Activated naive CD4-positive, alpha-beta T cell treated with anti-CD3 and anti-CD28 coated beads for 36 hours (primary cell): Measurements from ENCODE around the gene DYNLT2. TPM values are rescaled to one million over a fixed set of nuclear protein-coding genes. Genes with fewer than 3 reads are reported as not detected.

ENCODE experiments used
- CTCF ChIA-PET: fragments of 350-600 bp; sonication (Branson Sonifier 250); formaldehyde crosslinking; loops from one replicate; lab custom pipeline; 2021; ENCODE audit warnings: antibody characterized with exemption; lab: Charles Lee
- DNase-seq: peaks from one replicate; pipeline ENCODE4 v3.0.0-alpha.2; 2020
- H3K27ac Mint-ChIP-seq: one replicate; pipeline ENCODE4 v1.8.0; 2021; ENCODE audit warnings: mild to moderate bottlenecking, mixed read lengths
- H3K27me3 Mint-ChIP-seq: one replicate; pipeline ENCODE4 v1.8.0; 2021; ENCODE audit warnings: low read depth, mixed read lengths
- H3K36me3 Mint-ChIP-seq: one replicate; pipeline ENCODE4 v1.8.0; 2021; ENCODE audit warnings: low read depth, mixed read lengths
- H3K4me1 Mint-ChIP-seq: one replicate; pipeline ENCODE4 v1.8.0; 2021; ENCODE audit warnings: low read depth, mixed read lengths
- H3K4me3 Mint-ChIP-seq: one replicate; pipeline ENCODE4 v1.8.0; 2021; ENCODE audit warnings: mild to moderate bottlenecking, moderate library complexity, mixed read lengths
- H3K9me3 Mint-ChIP-seq: one replicate; pipeline ENCODE4 v1.8.0; 2021; ENCODE audit warnings: mixed read lengths
- intact Hi-C: fragments of 100-400 bp; cut with micrococcal nuclease; formaldehyde crosslinking; loops from one replicate; pipeline ENCODE4 v1.15.1; 2023
- total RNA-seq, 2 experiments: library from RNA; stranded (reverse); gene quantifications; one replicate each; pipeline ENCODE4 v1.2.3, GENCODE V29; 2021

DYNLT2 gene
- total RNA-seq, 2 experiments from 2014 or later = 2.9 to 3.1 TPM

DNA sequence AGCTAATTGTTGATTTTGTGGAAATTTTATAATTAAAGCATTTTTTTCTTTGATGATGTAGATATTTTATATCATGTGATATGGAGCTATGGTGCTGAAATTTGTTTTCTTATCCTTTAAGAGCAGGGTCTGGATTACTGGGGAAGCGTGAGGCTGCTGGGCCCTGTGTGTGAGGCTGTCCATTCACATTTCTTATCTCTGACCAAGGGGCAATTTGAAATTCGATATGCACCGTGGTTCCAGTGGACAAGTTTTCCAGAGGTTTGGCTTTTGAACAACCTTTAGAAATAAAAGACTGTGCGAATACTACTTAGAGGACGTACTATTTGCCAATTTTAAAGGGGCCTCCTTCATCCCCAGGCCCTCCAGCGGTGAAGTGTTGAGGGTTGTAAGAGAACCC, 3.8 kb upstream of the DYNLT2 start:
- H3K4me1 Mint-ChIP-seq = peaks cover 23% of the 10 kb centered on the region
- CTCF ChIA-PET = interaction anchor here (0.6 to 0.7 kb wide), 2 partner anchors 221 to 827 kb away, joined by 3 to 5 read pairs; no protein-coding TSS in a partner anchor
- intact Hi-C loops = no loop called here
- no peak overlapping the region for H3K27ac Mint-ChIP-seq
- no peaks in the 10 kb centered on the region for H3K9me3 Mint-ChIP-seq
- peaks cover 22% of the 10 kb centered on the region for H3K36me3 Mint-ChIP-seq
- DNase-seq = no peak
- no peak overlapping the region for H3K4me3 Mint-ChIP-seq
- H3K27me3 Mint-ChIP-seq = no peaks in the 10 kb centered on the region

GRCh38 chr6:169752074-169752623, 777 bp upstream of the DYNLT2 start:
- H3K36me3 Mint-ChIP-seq = peaks cover 20% of the 10 kb centered on the region
- peaks cover 33% of the 10 kb centered on the region for H3K4me1 Mint-ChIP-seq
- peak; percentile 27 for DNase-seq
- no peaks in the 10 kb centered on the region for H3K27me3 Mint-ChIP-seq
- CTCF ChIA-PET = no interaction called here
- peak overlapping the region; percentile 87 for H3K27ac Mint-ChIP-seq
- intact Hi-C loops = loop anchor here (1.0 to 5.0 kb wide), 2 partner anchors 98 to 540 kb away; no protein-coding TSS in a partner anchor
- H3K4me3 Mint-ChIP-seq = peak overlapping the region; percentile 91
- peaks cover 2% of the 10 kb centered on the region for H3K9me3 Mint-ChIP-seq

GRCh38 chr6:169746556-169746955, 4.8 kb downstream of the DYNLT2 start:
- H3K4me3 Mint-ChIP-seq = no peak overlapping the region
- H3K27ac Mint-ChIP-seq = no peak overlapping the region
- H3K9me3 Mint-ChIP-seq = peaks cover 3% of the 10 kb centered on the region
- H3K36me3 Mint-ChIP-seq = peaks cover 21% of the 10 kb centered on the region
- no peaks in the 10 kb centered on the region for H3K27me3 Mint-ChIP-seq
- CTCF ChIA-PET = no interaction called here
- intact Hi-C loops = no loop called here
- no peak for DNase-seq
- peaks cover 15% of the 10 kb centered on the region for H3K4me1 Mint-ChIP-seq

DNA sequence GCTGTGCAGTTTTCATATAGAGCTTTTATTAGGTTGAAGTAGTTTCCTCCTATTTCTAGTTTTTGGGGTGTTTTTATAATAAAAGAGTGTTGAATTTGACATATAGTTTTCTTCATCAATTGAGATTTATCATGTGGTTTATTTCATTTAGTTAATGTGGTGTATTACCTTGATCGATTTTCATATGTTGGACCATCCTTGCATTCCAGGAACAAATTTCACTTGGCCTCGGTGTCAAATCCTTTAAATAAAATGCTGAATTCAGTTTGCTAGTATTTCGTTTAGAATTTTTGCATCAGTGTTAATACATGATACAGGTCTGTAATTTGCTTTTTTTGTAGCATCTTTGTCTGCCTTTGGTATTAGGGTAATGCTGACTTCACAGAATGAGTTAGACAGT, 6.0 kb downstream of the DYNLT2 start:
- intact Hi-C loops = no loop called here

DNA sequence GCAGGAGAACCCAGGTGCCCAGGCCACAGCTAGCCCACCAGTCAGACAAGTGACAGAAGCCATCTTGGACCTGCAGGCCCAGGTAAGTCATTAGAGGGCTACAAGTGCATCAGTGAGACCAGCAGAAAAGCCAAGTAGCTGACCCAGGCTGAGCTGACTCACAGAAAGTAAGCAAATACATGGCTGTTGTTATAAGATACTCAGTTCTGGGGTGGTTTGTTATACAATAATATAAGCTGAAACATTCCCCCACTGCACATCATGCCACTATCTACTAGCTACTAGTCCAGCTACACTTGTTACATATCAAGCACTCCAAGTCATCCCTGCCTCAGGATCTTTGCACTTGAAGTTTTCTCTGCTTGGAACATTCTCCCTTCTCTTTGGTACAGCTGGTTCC, 10.0 kb downstream of the DYNLT2 start:
- no peak for DNase-seq
- H3K9me3 Mint-ChIP-seq = no peaks in the 10 kb centered on the region
- intact Hi-C loops = no loop called here
- CTCF ChIA-PET = no interaction called here
- H3K36me3 Mint-ChIP-seq = no peaks in the 10 kb centered on the region
- H3K4me1 Mint-ChIP-seq = no peaks in the 10 kb centered on the region
- no peak overlapping the region for H3K4me3 Mint-ChIP-seq
- H3K27me3 Mint-ChIP-seq = peaks cover 5% of the 10 kb centered on the region
- no peak overlapping the region for H3K27ac Mint-ChIP-seq

More for the DNA sequence above, 6.0 kb downstream of the DYNLT2 start:
- Mint-ChIP-seq H3K27me3 (no peaks in the 10 kb centered on the region), H3K4me3 (no peak overlapping the region), H3K9me3 (peaks cover 3% of the 10 kb centered on the region), H3K4me1 (peaks cover 12% of the 10 kb centered on the region), H3K27ac (no peak overlapping the region), H3K36me3 (peaks cover 19% of the 10 kb centered on the region)
- CTCF ChIA-PET = interaction anchor here (0.7 kb wide), 1 partner anchor 11 kb away, joined by 3 read pairs; no protein-coding TSS in a partner anchor
- DNase-seq = no peak

DNA sequence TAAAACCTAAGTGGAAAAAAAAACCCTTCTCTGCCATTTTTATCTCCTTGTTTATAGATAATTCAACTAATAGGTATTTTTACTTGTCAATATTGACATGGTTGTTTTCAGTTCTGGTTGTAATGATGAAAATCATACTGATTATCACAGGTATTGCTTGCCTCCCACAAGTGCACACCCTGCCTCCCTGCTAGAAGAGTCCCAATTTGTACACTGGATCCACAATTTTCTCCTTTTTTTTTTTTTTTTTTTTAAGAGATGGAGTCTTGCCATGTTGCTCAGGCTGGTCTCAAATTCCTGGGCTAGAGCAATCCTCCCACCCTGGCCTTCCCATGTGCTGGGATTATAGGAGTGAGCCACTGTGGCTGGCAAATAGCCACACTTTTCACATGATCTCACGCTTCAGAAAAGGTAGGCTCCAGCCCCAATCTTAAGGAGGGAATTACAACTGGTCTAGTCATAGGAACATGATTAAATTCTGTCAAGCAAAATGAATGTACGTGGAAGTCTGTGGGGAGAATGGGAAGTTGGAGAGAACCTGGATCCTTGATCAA, 12.3 kb downstream of the DYNLT2 start:
- Mint-ChIP-seq H3K27ac (no peak overlapping the region), H3K36me3 (no peaks in the 10 kb centered on the region), H3K4me3 (no peak overlapping the region)

DNA sequence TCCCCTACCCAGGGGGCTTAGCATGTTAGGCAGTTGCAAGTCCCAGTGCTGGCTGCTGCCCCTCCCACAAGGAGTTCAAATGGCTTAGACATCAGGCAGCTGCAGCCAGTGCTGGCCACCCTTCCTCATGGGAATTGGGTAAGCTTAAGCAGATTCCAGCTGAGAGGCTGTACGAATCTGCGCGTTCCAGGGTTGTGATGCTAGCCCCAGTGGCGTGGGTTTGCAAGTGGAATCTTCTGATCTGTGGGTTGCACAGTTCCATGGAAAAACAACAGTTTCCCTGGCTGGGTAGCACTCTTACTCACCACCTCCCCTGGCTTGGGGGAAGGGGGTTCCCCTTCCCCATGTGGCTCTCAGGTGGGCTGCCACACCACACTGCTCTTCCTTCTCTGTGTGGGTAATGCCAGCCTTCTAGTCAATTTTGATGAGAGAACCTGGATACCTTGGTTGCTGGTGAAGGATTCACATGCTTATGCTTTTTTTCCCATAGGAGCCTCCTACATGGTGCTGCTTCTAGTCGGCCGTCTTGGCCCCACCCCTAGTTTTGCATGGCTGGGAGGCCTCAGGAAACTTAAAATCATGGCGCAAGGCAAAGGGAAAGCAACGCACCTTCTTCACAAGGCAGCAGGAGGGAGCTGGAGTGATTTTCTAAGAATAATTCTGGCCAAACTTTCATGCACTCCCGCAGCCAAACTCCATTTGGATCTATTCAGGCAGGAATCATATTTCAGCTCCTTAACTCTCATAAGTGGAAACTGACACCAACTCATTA, 13.0 kb downstream of the DYNLT2 start:
- Mint-ChIP-seq H3K36me3 (no peaks in the 10 kb centered on the region), H3K4me1 (no peaks in the 10 kb centered on the region), H3K27me3 (peaks cover 12% of the 10 kb centered on the region), H3K27ac (no peak overlapping the region), H3K4me3 (no peak overlapping the region), H3K9me3 (no peaks in the 10 kb centered on the region)
- intact Hi-C loops = no loop called here
- CTCF ChIA-PET = no interaction called here
- no peak for DNase-seq

More for the DNA sequence above, 12.3 kb downstream of the DYNLT2 start:
- H3K4me1 Mint-ChIP-seq = no peaks in the 10 kb centered on the region
- no peak for DNase-seq
- peaks cover 10% of the 10 kb centered on the region for H3K27me3 Mint-ChIP-seq
- H3K9me3 Mint-ChIP-seq = no peaks in the 10 kb centered on the region
- intact Hi-C loops = no loop called here
- CTCF ChIA-PET = no interaction called here

DNA sequence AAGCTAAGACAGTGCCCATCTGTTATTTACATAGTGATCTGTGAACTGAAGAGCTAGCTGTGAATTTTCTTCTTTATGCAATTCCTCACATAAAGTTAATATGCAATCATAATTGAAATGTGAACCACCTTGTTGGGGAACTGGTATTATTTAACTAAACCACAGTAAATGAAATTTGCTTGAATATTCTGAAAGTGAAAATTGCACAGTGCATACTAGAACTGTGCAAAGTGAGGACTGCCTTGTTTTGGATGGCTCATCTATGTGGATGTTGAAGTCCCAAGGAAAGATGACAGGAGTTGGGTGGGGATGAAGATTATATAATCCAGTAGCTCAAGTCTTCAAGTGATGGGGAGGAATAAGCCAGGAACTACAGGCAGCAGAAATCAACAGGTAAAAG, 21.4 kb downstream of the DYNLT2 start:
- CTCF ChIA-PET = no interaction called here
- peaks cover 16% of the 10 kb centered on the region for H3K4me1 Mint-ChIP-seq

GRCh38 chr6:169726963-169727362, 24.4 kb downstream of the DYNLT2 start:
- Mint-ChIP-seq H3K36me3 (peaks cover 8% of the 10 kb centered on the region), H3K27ac (no peak overlapping the region), H3K9me3 (no peaks in the 10 kb centered on the region), H3K4me1 (peaks cover 18% of the 10 kb centered on the region), H3K27me3 (no peaks in the 10 kb centered on the region), H3K4me3 (no peak overlapping the region)
- intact Hi-C loops = no loop called here
- CTCF ChIA-PET = no interaction called here
- no peak for DNase-seq

More for the DNA sequence above, 21.4 kb downstream of the DYNLT2 start:
- no peaks in the 10 kb centered on the region for H3K9me3 Mint-ChIP-seq
- H3K27ac Mint-ChIP-seq = no peak overlapping the region
- no peak overlapping the region for H3K4me3 Mint-ChIP-seq
- intact Hi-C loops = no loop called here
- peaks cover 4% of the 10 kb centered on the region for H3K36me3 Mint-ChIP-seq
- peaks cover 2% of the 10 kb centered on the region for H3K27me3 Mint-ChIP-seq
- DNase-seq = no peak

DNA sequence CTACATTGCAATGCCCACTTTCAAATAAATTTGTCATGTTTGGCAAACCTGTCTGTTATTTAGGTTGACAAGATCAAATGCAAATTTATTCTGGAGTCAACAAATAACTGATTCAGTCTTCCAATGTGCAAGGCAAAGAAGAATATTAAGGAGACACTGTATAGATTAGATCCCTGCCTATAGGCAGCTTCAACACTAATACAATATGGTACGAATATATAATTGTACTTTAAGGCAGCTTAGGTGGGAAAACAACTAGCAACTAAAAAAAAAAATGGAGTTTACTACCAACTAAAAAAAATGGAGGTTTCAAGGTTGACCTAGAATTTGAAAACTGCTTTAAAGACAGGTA, 25.3 kb downstream of the DYNLT2 start:
- Mint-ChIP-seq H3K27ac (no peak overlapping the region), H3K4me1 (peaks cover 24% of the 10 kb centered on the region)

GRCh38 chr6:169725125-169726048, 26.0 kb downstream of the DYNLT2 start:
- Mint-ChIP-seq H3K4me3 (peak overlapping the region; percentile 80), H3K4me1 (peaks cover 29% of the 10 kb centered on the region), H3K27me3 (no peaks in the 10 kb centered on the region), H3K9me3 (no peaks in the 10 kb centered on the region), H3K27ac (peak overlapping the region; percentile 76), H3K36me3 (peaks cover 9% of the 10 kb centered on the region)
- peak; percentile 38 for DNase-seq
- CTCF ChIA-PET = no interaction called here
- intact Hi-C loops = no loop called here

More for the DNA sequence above, 25.3 kb downstream of the DYNLT2 start:
- H3K4me3 Mint-ChIP-seq = peak overlapping the region; percentile 80
- intact Hi-C loops = no loop called here
- CTCF ChIA-PET = no interaction called here
- no peak for DNase-seq
- peaks cover 8% of the 10 kb centered on the region for H3K36me3 Mint-ChIP-seq
- no peaks in the 10 kb centered on the region for H3K9me3 Mint-ChIP-seq
- no peaks in the 10 kb centered on the region for H3K27me3 Mint-ChIP-seq
